GM19193 (cell line): ENCODE data around the gene LRSAM1.

ENCODE experiments used
- POLR2A ChIP-seq: IDR thresholded peaks from 4 replicates; pipeline ENCODE4 v1.6.1; 2011; ENCODE audit not compliant: insufficient read depth, insufficient read length; ENCODE audit errors: extremely low read depth

LRSAM1 gene

DNA sequence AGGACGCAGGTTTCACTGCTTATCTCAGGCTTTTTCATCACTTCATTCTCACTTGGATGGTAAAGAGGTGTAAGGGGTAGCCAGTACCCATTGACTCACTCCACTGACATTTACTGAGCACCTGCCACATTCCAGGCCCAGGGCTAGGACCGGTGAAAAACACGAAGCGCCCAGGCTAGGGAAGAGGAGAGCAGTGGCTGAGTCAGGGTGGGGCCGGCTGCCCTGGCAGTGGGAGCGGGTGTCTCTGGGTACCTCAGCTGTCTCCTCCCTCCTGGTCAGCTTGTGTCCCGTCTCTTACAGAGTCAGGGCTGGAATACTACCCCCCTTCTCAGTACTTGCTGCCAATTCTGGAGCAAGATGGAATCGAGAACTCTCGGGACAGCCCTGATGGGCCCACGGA, 22.2 kb downstream of the LRSAM1 start:
- no peak for TF ChIP-seq POLR2A

DNA sequence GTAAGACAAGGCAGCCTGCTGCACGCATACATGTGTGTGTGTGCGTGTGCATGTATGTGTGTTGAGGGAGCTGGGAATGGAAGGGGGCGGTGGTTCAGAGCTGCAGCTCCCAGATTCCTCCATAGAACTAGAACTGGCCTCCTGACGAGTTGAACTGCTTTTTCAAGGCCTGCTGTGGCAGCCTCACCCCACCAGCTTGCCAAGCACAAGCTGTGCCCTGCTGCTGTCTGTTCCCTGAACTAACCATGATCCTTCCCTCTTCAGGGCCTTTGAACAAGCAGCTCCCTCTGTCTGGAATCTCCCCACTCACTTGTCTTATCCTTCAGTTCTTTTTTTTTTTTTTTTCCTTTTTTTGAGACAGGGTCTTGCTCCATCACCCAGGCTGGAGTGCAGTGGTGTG, 22.6 kb downstream of the LRSAM1 start:
- no peak for TF ChIP-seq POLR2A

DNA sequence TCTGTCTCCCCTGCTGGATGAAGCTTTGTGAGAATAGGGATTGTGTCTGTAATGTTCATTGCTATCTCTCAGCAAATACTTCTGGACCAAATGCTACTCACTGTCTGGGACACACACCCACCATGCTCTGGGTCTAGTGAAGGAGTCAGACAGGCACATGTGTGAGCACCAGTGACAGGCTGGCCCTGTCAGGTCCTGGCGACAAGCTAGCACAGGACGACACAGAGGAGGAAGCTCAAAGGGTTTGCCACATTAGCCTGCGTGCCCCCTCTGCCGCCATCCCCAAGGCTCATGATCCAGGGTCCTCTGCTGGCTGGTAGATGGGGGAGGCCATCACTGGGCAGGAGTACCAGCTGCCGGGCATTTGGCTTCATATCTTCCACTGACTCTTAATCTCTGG, 23.3 kb downstream of the LRSAM1 start:
- no peak for TF ChIP-seq POLR2A

DNA sequence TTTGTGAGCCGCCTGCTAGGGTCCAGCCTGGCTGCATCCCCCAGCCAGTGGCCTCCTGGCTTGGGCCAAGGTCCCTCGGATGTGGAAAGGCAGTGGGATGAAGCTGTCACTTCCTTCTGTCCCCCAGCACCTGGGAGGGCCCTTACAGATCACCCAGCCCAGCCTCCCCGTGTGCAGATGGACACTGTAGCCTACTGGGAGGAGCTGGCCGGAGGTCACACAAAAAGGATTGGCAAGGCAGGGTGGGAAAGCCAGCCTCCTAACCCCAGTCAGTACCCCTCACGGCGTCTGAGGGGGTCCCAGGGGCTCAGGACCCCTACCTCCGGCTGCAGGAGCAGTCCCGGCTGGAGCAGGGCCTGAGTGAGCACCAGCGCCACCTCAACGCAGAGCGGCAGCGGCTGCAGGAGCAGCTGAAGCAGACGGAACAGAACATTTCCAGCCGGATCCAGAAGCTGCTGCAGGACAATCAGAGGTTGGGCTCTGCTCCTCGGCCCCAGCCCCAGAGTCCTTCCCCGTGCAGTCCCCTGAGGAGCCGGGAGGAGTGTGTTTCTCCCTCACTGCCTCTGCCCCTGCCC, 28.3 kb downstream of the LRSAM1 start:
- TF ChIP-seq POLR2A, result no peak

DNA sequence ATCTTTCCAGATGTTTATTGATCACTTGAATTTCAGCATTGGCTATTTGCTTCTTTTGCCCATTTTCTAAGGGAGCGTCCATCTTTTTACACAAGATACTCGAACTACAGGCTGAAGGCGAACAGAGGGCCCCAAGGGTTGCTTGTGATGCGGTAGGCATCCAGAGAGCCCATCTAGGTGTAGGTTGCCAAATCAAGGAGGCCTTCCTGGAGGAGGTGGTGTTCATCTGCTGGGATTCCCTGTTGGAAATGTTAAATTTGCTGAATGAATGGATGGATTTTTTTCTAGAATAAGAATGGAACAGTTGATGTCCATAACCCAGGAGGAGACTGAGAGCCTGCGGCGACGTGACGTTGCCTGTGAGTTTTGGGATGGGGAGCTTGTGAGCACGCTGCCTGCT, 31.4 kb downstream of the LRSAM1 start:
- no peak for TF ChIP-seq POLR2A

DNA sequence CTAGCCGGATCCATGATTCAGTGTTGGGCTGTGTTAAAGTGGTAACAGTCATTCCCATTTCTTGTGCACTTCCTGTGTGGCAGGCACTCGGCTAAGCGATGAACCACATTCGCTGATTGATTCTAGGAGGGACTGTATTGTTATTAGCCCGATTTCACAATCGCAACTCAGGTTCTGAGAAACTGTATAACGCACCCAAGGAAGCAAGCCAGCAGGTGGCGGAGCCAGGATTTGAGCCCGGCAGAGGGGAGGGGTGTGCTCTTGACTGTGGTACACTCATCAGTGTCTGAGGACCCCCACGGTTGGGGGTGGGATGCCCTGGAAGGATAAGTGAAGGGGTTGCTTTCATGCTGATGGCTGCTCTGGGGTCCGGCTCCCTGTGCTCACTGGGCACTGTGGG, 34.7 kb downstream of the LRSAM1 start:
- no peak for TF ChIP-seq POLR2A

DNA sequence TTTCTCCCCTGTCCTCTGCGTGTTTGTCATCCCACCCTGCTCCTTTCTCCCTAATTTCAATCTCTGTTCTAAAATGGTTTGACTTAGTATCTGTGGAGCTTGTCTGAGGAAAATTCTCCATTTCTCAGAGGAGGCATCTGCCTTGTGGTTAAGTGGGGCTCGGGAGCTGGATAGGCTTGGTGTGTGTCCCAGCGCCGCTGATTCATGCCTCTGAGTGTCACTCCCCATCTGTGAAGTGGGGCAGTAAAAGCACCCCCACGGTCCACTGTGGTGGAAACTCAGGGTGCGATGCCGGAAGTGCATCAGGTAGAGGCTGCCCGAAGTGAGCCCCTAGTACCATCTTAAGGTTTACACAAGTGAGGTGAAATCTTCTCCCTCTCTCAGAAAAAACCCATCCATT, 37.6 kb downstream of the LRSAM1 start:
- no peak for TF ChIP-seq POLR2A

DNA sequence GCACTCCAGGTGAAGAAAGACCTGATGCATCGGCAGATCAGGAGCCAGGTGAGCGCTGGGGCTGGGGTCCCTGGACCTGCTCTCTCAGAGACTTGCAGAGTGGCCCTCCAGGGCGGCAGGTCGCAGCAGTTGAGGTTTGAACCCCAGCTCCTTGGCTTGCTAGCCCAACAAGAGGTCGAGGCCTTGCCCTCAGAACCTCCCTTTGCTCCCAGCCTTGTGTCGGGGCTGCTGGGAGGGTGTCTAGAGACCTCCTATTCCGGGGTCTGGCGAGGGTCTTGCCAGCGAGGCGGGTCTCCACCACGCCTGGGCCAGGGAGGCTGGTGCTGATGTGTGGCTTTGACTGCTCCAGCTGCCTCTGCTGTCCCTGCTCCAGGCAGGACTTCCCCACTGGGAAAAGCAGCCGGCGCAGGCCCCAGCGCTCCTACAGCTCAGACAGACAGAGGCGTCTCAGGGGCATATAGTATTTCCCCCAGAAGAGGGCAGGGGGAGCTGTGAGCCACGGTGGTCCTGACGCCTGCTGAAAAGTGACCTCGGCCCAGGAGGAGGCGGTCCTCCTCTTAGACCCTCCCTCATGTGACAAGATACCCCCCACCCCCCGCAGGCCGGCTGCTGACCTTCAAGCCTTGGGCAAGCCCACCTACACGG, 38.3 kb downstream of the LRSAM1 start:
- no peak for TF ChIP-seq POLR2A

DNA sequence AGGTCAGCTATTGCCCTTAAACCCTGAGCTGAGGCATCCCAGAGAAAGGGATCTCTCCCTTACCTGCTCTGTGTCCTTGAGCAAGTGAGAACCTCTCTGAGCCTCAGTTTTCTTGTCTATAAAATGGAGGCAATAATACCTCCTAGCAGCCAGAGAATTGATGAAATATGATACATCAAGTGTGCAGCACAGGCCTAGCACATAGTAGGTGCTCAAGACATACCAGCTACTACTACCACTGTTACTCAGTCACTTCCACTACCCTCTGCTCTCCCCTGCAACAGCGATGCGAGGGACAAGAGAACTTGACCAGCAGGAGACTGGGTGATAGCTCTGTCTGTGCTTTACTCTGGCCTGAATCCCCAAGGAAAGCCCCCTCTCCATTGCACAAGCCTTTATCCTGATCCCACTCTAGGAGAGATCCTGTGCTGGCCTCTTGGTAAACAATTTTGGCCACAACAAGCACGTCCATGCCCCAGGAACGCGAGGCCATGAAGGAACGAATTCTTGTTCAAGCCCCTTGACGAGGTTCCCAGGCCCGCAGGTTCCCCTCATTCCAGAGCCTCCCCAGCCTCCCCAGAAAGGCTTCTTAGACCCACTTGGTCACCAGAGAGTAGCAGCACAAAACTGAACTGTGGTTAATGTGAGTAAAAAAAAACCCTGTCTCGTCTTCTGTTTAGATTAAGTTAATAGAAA, 39.4 kb downstream of the LRSAM1 start:
- no peak for TF ChIP-seq POLR2A

DNA sequence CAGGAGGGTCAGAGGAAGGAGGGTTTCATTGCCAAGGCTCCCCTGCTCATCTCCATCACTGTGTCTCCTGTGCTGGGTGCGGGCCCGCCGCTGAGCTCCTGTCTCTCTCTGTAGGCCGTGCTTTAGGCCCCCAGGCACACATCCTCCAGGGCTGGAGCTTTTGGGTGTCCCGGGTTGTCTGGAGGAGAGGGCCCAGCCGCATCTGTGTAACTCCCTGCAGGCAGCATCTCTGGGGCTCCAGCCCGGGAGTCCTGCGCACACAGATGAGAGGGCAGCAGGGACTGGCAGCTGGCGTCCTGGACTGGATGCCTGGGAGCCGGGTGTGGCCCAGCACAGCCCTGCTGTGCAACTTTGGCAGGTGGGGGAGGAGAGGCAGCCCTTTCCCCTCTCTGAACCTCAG, 40.2 kb downstream of the LRSAM1 start:
- no peak for TF ChIP-seq POLR2A

DNA sequence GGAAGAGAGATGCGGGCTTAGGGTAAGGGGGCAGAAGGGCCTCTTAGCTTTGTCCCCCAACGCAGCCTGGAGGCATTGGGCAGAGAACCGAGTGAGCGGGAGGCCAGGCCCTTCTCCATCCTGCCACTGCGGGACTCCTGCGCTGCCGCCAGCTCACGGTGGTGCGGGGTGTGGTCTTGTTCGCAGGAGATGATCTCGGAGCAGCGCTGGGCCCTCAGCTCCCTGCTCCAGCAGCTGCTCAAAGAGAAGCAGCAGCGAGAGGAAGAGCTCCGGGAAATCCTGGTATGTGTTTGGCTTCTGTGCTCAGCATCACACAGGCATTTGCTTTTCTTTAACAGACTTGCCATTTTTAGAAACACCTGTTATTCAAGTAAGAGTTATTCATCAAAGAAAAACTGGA, 41.3 kb downstream of the LRSAM1 start:
- no peak for TF ChIP-seq POLR2A

DNA sequence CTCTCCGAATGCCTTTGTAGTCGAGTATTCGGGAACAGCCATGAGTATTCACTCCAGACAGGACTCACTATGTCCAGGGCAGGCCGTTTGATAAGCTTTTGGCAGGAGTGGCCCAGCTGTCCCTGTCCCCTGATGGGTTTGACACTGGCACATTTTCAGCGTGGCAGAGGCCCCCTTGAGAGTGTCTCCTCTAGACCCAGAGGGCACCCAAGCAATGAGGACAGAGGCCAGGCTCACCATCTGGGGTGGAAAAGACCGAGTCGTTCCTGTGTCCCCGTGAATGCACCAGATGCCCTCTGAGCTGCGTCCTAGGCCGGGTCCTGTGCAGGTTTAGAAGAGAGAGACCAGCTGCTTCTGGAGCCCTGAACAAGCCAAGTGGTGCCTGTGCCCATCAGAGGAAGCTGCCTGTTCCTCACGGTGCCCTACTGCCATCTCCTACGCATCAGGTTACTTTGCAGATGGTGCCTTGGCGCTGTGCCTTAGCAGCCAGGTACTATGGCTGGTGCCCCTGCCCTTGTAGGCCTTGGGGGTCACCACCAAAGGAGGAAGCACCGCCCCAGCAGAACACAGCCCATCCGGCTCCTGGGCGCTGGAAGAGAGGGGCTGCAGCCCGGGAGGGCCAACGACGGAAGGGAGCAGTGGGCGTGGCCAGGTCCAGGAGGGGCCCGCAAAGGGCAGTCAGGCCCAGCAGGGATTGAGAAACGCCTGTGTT, 42.4 kb downstream of the LRSAM1 start:
- TF ChIP-seq POLR2A, result no peak

DNA sequence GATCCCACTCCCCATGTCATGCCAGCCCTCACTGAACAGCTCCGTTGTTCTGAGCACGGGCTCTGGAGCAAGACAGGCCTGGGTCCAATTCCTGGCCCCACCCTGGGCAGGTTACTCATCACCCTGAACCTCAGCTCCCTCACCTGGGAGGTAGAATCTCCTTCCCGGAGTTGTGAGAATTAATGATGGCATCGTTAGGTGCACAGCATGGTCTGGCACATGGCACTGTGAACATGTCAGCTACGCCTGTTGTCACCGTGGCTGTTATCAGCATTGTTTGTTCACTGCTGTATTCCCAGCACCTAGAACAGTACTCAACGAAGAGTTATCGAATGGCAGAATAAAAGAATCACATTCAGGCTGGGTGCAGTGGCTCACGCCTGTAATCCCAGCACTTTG, 43.0 kb downstream of the LRSAM1 start:
- TF ChIP-seq POLR2A, result no peak

DNA sequence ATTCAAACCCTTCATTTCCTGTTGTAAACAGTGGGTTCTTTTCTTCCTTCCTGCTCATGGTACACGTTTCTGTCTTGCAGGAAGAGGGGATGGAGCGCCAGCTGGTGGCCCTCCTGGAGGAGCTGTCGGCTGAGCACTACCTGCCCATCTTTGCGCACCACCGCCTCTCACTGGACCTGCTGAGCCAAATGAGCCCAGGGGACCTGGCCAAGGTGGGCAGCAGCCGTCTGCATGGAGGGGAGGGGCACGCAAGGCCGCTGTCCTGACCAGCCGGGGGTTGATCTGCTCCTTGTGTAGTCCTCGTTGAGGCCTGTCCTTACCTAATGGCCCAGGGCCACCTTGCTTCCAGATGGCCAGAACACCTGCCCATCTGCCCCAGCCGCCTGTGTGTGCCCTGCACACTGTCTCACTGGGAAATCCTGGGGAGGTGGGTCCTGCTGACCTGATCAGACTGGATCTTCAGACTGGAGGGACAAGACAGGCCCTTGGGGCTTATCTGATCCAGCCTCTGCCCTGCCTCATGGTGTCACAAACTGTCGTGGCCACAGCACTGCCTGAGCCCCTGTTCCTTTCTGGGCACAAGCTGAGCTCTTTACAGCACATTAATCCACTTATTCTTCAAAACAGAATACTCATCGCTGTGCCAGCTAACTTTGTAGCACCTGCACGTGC, 44.7 kb downstream of the LRSAM1 start:
- TF ChIP-seq POLR2A, result no peak

DNA sequence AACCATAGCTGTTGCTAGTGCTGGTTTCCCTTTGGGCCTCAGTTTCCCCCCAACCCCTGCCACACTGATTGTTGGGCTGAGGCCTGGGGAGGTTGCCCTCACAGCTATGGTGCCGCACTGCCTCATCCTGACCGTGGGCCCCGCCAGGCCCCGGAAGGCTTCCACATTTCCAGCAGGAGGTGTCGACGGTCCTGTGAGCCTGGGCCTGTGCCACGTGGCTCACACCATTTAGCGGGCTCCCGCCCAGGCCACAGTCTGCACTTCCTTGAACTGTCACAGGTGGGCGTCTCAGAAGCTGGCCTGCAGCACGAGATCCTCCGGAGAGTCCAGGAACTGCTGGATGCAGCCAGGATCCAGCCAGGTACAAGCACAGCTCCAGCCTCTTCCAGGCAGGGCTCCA, 45.7 kb downstream of the LRSAM1 start:
- TF ChIP-seq POLR2A, result no peak
